HepG2 (cell line): ENCODE data around the gene HYI. TPM values are rescaled to one million over a fixed set of nuclear protein-coding genes. Genes with fewer than 3 reads are reported as not detected.

Experiments used
- ATAC-seq: fragments of 200-7000 bp; cut with Tn5 transposase; 3 replicates; pipeline ENCODE4 v1.9.1; 2020; ENCODE audit warnings: mild to moderate bottlenecking, moderate library complexity
- BruUV-seq: library from RNA; stranded (reverse); fragments of 400-500 nt; replicated peaks from 2 replicates; lab custom pipeline; 2021; lab: Mats Ljungman, UMichigan
- CTCF ChIA-PET: fragments of 300-600 bp; formaldehyde crosslinking; extraction: SDS; loops from one replicate; lab custom pipeline; 2021; ENCODE audit warnings: low total read pairs, inconsistent platforms, low intra/inter-chr PET ratio; lab: Yijun Ruan, JAX
- POLR2A ChIA-PET: fragments of 350-600 bp; sonication (Branson Sonifier 250); formaldehyde crosslinking; loops from one replicate; lab custom pipeline; 2020; ENCODE audit warnings: antibody characterized with exemption, inconsistent platforms; lab: Yijun Ruan, JAX
- DNase-seq: peaks from one replicate; pipeline ENCODE4 v3.0.0-alpha.2; 2015; ENCODE audit warnings: low spot score
- FAIRE-seq: peaks from 3 replicates; lab custom pipeline; 2011; peaks lifted over from hg19 to GRCh38; lab: Jason Lieb, UNC
- H2AFZ ChIP-seq: one replicate; pipeline ENCODE4 v1.6.1; 2011; ENCODE audit warnings: low read length, inconsistent platforms
- H3K27ac ChIP-seq: fragments of 300-600 bp; 3 replicates; pipeline ENCODE4 v1.8.0; 2011; ENCODE audit warnings: mixed run types, mild to moderate bottlenecking, mixed read lengths, low read length, inconsistent platforms; ENCODE audit not compliant: insufficient read depth; ENCODE audit errors: extremely low read length
- H3K27me3 ChIP-seq, 2 experiments: fragments of 200-600 bp in 1 of 2; 2 replicates in 1 of 2; 3 replicates in 1 of 2; pipeline versions ENCODE4 v1.6.0 to v1.8.0; 2011; ENCODE audit warnings: low read length in 2 of 2, mild to moderate bottlenecking in 2 of 2, moderate library complexity in 2 of 2, inconsistent platforms in 1 of 2; ENCODE audit not compliant: insufficient read depth in 2 of 2, control insufficient read depth in 1 of 2
- H3K36me3 ChIP-seq, 2 experiments: fragments of 200-600 bp in 1 of 2; replicated peaks in 1 of 2; 2 replicates in 1 of 2; 3 replicates in 1 of 2; pipeline versions ENCODE4 v1.5.1 to v1.8.0; 2011; ENCODE audit warnings: low read length in 2 of 2, inconsistent platforms in 1 of 2; ENCODE audit not compliant: insufficient read depth in 2 of 2, control insufficient read depth in 1 of 2
- H3K4me1 ChIP-seq: 2 replicates; pipeline ENCODE4 v1.5.1; 2012; ENCODE audit warnings: low read length, inconsistent platforms; ENCODE audit not compliant: insufficient read depth
- H3K4me2 ChIP-seq: 2 replicates; pipeline ENCODE4 v1.6.0; 2011; ENCODE audit warnings: low read depth, low read length, inconsistent platforms
- H3K4me3 ChIP-seq, 3 experiments: fragments of 200-600 bp in 1 of 3; sonication (generic), shearing (Covaris generic) in 1 of 3; replicated peaks in 1 of 3; 2 replicates each; pipeline ENCODE4 v1.5.1; 2011 to 2016; ENCODE audit warnings: low read length in 3 of 3, inconsistent platforms in 2 of 3, low read depth in 2 of 3, mild to moderate bottlenecking in 2 of 3, control low read depth in 1 of 3, mixed read lengths in 1 of 3; ENCODE audit not compliant: insufficient read depth in 1 of 3
- H3K79me2 ChIP-seq: one replicate; pipeline ENCODE4 v1.6.1; 2011; ENCODE audit warnings: low read length, inconsistent platforms; ENCODE audit not compliant: insufficient read depth
- H3K9ac ChIP-seq: 2 replicates; pipeline ENCODE4 v1.6.0; 2011; ENCODE audit warnings: mild to moderate bottlenecking, low read depth, low read length, inconsistent platforms; ENCODE audit not compliant: insufficient read depth
- H3K9me3 ChIP-seq: 2 replicates; pipeline ENCODE4 v1.5.1; 2012; ENCODE audit warnings: mild to moderate bottlenecking, low read length
- H4K20me1 ChIP-seq: 2 replicates; pipeline ENCODE4 v1.6.0; 2011; ENCODE audit warnings: inconsistent platforms, mild to moderate bottlenecking, low read length, moderate library complexity; ENCODE audit not compliant: insufficient read depth
- BRCA1 ChIP-seq: sonication (generic); formaldehyde crosslinking; IDR thresholded peaks from 2 replicates; pipeline ENCODE4 v1.4.0; 2020; ENCODE audit warnings: missing genetic modification reagents
- EEA1 ChIP-seq: sonication (generic); formaldehyde crosslinking; IDR thresholded peaks from 2 replicates; pipeline ENCODE4 v1.5.1; 2020; ENCODE audit warnings: mild to moderate bottlenecking, missing genetic modification reagents, borderline replicate concordance
- ELF1 ChIP-seq: sonication (generic); formaldehyde crosslinking; IDR thresholded peaks from 2 replicates; pipeline ENCODE4 v1.4.0; 2020; ENCODE audit warnings: missing genetic modification reagents
- HDAC6 ChIP-seq: fragments of 200-600 bp; sonication (generic); IDR thresholded peaks from 2 replicates; pipeline ENCODE4 v1.7.0; 2017; ENCODE audit warnings: mild to moderate bottlenecking, antibody characterized with exemption, low read length, low read depth
- MAFK ChIP-seq, 2 experiments: IDR thresholded peaks in 1 of 2; conservative IDR thresholded peaks in 1 of 2; 2 replicates each; pipeline ENCODE4 v1.6.1; 2011; ENCODE audit warnings: improper control_type of control experiment in 2 of 2, low read length in 2 of 2
- MIXL1 ChIP-seq: IDR thresholded peaks from 2 replicates; pipeline ENCODE4 v1.6.1; 2016
- ONECUT2 ChIP-seq: sonication (generic); formaldehyde crosslinking; IDR thresholded peaks from 2 replicates; pipeline ENCODE4 v1.4.0; 2020; ENCODE audit warnings: missing genetic modification reagents
- TBX2 ChIP-seq: sonication (generic); formaldehyde crosslinking; IDR thresholded peaks from 2 replicates; pipeline ENCODE4 v1.5.0; 2020; ENCODE audit warnings: missing genetic modification reagents, mild to moderate bottlenecking, borderline replicate concordance
- ZKSCAN1 ChIP-seq: fragments of 150-350 bp; IDR thresholded peaks from 2 replicates; pipeline ENCODE4 v1.6.1; 2014; ENCODE audit warnings: low read length
- ZNF44 ChIP-seq: sonication (generic); formaldehyde crosslinking; IDR thresholded peaks from 2 replicates; pipeline ENCODE4 v1.5.1; 2020; ENCODE audit warnings: mild to moderate bottlenecking, missing genetic modification reagents
- ZNF550 ChIP-seq: sonication (generic); formaldehyde crosslinking; IDR thresholded peaks from 2 replicates; pipeline ENCODE4 v1.4.0; 2020; ENCODE audit warnings: mild to moderate bottlenecking, missing genetic modification reagents, borderline replicate concordance
- ZNF768 ChIP-seq: sonication (generic); formaldehyde crosslinking; IDR thresholded peaks from 2 replicates; pipeline ENCODE4 v1.4.0; 2020; ENCODE audit warnings: missing genetic modification reagents
- WGBS: methylation state at CpG from one replicate; pipeline ENCODE4 v1.1.6; 2017; ENCODE audit warnings: low lambda C conversion rate; 5-methylcytosine and 5-hydroxymethylcytosine counted together
- in situ Hi-C: cut with HindIII; loops from 2 replicates; pipeline ENCODE4 v1.10.0; 2017; ENCODE audit warnings: low pct_unique_long_range_greater_than_20kb; ENCODE audit not compliant: extremely low pct_ligation_motif_present
- intact Hi-C: fragments of 100-400 bp; cut with micrococcal nuclease; formaldehyde crosslinking; loops from one replicate; pipeline ENCODE4 v1.10.0; 2022; ENCODE audit not compliant: unreplicated experiment
- polyA plus RNA-seq, 8 experiments: library from polyadenylated mRNA; depleted of rRNA in 3 of 8; stranded (reverse) in 7 of 8; unstranded in 1 of 8; fragments of >200 nt; fragmentation: Illumina TruSeq in 4 of 8; extraction: Trizol in 4 of 8; gene quantifications; 2 replicates each; pipeline versions ENCODE4 v1.2.1 to v1.2.3, GENCODE V29; 2011 to 2016; ENCODE audit warnings: low read depth in 4 of 8, missing spikeins in 1 of 8, mixed read lengths in 1 of 8; ENCODE audit not compliant: insufficient read depth in 1 of 8
- total RNA-seq, 5 experiments: library from RNA; depleted of rRNA; stranded (reverse); fragments of >200 nt; fragmentation: Illumina TruSeq; extraction: Trizol; gene quantifications; 2 replicates each; pipeline ENCODE4 v1.2.3, GENCODE V29; 2016; ENCODE audit warnings: low read depth in 1 of 5
- TF ChIP-seq, protein P1 (sequence below): sonication (generic); formaldehyde crosslinking; IDR thresholded peaks from 2 replicates; pipeline ENCODE4 v1.8.0; 2022; ENCODE audit warnings: missing genetic modification reagents, mild to moderate bottlenecking, moderate library complexity, borderline replicate concordance
- TF ChIP-seq, protein P2 (sequence below): sonication (generic); formaldehyde crosslinking; conservative IDR thresholded peaks from 2 replicates; pipeline ENCODE4 v1.4.0; 2020; ENCODE audit warnings: mild to moderate bottlenecking, missing genetic modification reagents, moderate library complexity
- TF ChIP-seq, protein P3 (sequence below): sonication (generic); formaldehyde crosslinking; IDR thresholded peaks from 2 replicates; pipeline ENCODE4 v1.4.0; 2020; ENCODE audit warnings: missing genetic modification reagents
- TF ChIP-seq, protein P4 (sequence below): sonication (generic); formaldehyde crosslinking; IDR thresholded peaks from 2 replicates; pipeline ENCODE4 v1.5.0; 2020; ENCODE audit warnings: missing genetic modification reagents, mild to moderate bottlenecking, borderline replicate concordance

The HYI gene
- total and polyA plus RNA-seq, 2 of the 13 experiments (the other 11 are each of a cell fraction or from before 2014, with no cell fraction given), result not detected

DNA sequence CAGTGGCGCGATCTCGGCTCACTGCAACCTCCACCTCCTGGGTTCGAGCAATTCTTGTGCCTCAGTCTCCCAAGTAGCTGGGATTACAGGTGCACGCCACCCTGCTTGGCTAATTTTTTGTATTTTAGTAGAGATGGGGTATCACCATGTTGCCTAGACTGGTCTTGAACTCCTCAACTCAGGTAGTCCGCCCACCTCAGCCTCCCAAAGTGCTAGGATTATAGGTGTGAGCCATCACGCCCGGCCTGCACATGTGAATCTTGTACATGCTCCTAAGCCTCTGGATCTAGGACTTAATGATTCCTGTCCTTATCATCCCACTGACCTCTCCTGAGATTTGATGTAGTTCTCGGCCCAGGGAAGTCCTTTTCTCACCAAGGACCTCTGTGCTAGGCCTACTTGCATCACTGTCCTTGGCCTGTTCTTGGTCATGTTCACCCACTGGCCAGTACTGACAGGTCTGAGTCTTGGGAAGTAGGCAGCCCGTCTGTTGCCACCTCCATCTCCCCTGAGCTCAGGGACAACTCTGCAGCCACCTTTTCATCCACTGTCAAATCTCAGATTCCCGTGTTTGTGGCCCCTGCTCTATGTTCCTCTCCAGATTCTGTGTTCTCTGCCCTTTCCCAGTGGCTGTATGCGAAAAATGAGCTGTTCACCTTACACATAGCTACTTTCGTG lies 9.4 kb downstream of the HYI start:
- DNase-seq (no peak), FAIRE-seq (no peak), ATAC-seq (no peak)
- no peak overlapping the region for H3K9ac ChIP-seq
- no peak overlapping the region for H2AFZ ChIP-seq
- no peak for TF ChIP-seq ELF1 (CRISPR knock-in tag)
- no peak for TF ChIP-seq ZNF550 (CRISPR knock-in tag)
- TF ChIP-seq, protein P1, sequence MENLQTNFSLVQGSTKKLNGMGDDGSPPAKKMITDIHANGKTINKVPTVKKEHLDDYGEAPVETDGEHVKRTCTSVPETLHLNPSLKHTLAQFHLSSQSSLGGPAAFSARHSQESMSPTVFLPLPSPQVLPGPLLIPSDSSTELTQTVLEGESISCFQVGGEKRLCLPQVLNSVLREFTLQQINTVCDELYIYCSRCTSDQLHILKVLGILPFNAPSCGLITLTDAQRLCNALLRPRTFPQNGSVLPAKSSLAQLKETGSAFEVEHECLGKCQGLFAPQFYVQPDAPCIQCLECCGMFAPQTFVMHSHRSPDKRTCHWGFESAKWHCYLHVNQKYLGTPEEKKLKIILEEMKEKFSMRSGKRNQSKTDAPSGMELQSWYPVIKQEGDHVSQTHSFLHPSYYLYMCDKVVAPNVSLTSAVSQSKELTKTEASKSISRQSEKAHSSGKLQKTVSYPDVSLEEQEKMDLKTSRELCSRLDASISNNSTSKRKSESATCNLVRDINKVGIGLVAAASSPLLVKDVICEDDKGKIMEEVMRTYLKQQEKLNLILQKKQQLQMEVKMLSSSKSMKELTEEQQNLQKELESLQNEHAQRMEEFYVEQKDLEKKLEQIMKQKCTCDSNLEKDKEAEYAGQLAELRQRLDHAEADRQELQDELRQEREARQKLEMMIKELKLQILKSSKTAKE (CRISPR knock-in tag), result no peak
- TF ChIP-seq TBX2 (CRISPR knock-in tag), result no peak
- TF ChIP-seq, protein P2, sequence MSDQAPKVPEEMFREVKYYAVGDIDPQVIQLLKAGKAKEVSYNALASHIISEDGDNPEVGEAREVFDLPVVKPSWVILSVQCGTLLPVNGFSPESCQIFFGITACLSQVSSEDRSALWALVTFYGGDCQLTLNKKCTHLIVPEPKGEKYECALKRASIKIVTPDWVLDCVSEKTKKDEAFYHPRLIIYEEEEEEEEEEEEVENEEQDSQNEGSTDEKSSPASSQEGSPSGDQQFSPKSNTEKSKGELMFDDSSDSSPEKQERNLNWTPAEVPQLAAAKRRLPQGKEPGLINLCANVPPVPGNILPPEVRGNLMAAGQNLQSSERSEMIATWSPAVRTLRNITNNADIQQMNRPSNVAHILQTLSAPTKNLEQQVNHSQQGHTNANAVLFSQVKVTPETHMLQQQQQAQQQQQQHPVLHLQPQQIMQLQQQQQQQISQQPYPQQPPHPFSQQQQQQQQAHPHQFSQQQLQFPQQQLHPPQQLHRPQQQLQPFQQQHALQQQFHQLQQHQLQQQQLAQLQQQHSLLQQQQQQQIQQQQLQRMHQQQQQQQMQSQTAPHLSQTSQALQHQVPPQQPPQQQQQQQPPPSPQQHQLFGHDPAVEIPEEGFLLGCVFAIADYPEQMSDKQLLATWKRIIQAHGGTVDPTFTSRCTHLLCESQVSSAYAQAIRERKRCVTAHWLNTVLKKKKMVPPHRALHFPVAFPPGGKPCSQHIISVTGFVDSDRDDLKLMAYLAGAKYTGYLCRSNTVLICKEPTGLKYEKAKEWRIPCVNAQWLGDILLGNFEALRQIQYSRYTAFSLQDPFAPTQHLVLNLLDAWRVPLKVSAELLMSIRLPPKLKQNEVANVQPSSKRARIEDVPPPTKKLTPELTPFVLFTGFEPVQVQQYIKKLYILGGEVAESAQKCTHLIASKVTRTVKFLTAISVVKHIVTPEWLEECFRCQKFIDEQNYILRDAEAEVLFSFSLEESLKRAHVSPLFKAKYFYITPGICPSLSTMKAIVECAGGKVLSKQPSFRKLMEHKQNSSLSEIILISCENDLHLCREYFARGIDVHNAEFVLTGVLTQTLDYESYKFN, result no peak
- TF ChIP-seq, protein P3, sequence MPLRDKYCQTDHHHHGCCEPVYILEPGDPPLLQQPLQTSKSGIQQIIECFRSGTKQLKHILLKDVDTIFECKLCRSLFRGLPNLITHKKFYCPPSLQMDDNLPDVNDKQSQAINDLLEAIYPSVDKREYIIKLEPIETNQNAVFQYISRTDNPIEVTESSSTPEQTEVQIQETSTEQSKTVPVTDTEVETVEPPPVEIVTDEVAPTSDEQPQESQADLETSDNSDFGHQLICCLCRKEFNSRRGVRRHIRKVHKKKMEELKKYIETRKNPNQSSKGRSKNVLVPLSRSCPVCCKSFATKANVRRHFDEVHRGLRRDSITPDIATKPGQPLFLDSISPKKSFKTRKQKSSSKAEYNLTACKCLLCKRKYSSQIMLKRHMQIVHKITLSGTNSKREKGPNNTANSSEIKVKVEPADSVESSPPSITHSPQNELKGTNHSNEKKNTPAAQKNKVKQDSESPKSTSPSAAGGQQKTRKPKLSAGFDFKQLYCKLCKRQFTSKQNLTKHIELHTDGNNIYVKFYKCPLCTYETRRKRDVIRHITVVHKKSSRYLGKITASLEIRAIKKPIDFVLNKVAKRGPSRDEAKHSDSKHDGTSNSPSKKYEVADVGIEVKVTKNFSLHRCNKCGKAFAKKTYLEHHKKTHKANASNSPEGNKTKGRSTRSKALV (CRISPR knock-in tag), result no peak
- no peak for TF ChIP-seq MIXL1
- no peak for TF ChIP-seq ZKSCAN1
- TF ChIP-seq EEA1 (CRISPR knock-in tag), result no peak
- TF ChIP-seq MAFK (conservative IDR thresholded peaks at IDR 0.05 in 1 of 2, IDR thresholded peaks at IDR 0.05 in 1 of 2; ENCODE audit: low read length in 2 of 2), result no peak
- TF ChIP-seq, protein P4, sequence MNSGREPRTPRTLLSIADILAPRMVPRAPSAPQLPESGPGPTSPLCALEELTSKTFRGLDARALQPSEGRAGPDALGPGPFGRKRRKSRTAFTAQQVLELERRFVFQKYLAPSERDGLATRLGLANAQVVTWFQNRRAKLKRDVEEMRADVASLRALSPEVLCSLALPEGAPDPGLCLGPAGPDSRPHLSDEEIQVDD, result no peak
- TF ChIP-seq ONECUT2, result no peak
- no peak for TF ChIP-seq HDAC6
- no peak for TF ChIP-seq ZNF44 (CRISPR knock-in tag)
- TF ChIP-seq BRCA1, result no peak
- TF ChIP-seq ZNF768, result no peak
- no peak overlapping the region for H3K27ac ChIP-seq
- no peak overlapping the region for H3K4me3 ChIP-seq
- H3K4me1 ChIP-seq, result no peaks in the 10 kb centered on the region
- no peaks in the 10 kb centered on the region for H4K20me1 ChIP-seq
- peaks cover 24 to 45% of the 10 kb centered on the region in 2 experiments; a peak in 4 of 5 replicates for H3K36me3 ChIP-seq
- H3K27me3 ChIP-seq, result no peaks in the 10 kb centered on the region
- 96% methylated on average over 11 of the region's 13 CpGs for WGBS
- no peaks in the 10 kb centered on the region for H3K79me2 ChIP-seq
- BruUV-seq, result no TSS peak
- POLR2A ChIA-PET, result no interaction called here
- intact Hi-C loops (no loop called here), in situ Hi-C loops (no loop called here)
- no peaks in the 10 kb centered on the region for H3K9me3 ChIP-seq
- no peak overlapping the region for H3K4me2 ChIP-seq
- CTCF ChIA-PET, result no interaction called here
